Mesothelial cell of epicardium (in vitro differentiated cells): ENCODE results near the gene CSMD2. TPM values are rescaled to one million over a fixed set of nuclear protein-coding genes. Genes with fewer than 3 reads are reported as not detected.
"Not testable (repeated sequence)": the region's sequence is repeated elsewhere in the genome, so short reads cannot be mapped to it uniquely, and the experiment has no call there.

Experiments used
- DNase-seq, 2 experiments: peaks; one replicate each; pipeline ENCODE4 v3.0.0; 2021; ENCODE audit warnings: low spot score in 2 of 2; ENCODE audit not compliant: unreplicated experiment in 2 of 2
- H3K27ac Mint-ChIP-seq: 2 replicates; pipeline ENCODE4 v1.8.0; 2021; ENCODE audit warnings: mixed read lengths
- H3K27me3 Mint-ChIP-seq: 2 replicates; pipeline ENCODE4 v1.8.0; 2021; ENCODE audit warnings: low read depth, mixed read lengths
- H3K36me3 Mint-ChIP-seq: 2 replicates; pipeline ENCODE4 v1.8.0; 2021; ENCODE audit warnings: mixed read lengths
- H3K4me1 Mint-ChIP-seq: 2 replicates; pipeline ENCODE4 v1.8.0; 2021; ENCODE audit warnings: mixed read lengths
- H3K4me3 Mint-ChIP-seq: 2 replicates; pipeline ENCODE4 v1.8.0; 2021; ENCODE audit warnings: mild to moderate bottlenecking, moderate library complexity, mixed read lengths
- H3K9me3 Mint-ChIP-seq: 2 replicates; pipeline ENCODE4 v1.8.0; 2021; ENCODE audit warnings: mixed read lengths
- total RNA-seq: library from RNA; stranded (reverse); gene quantifications from 3 replicates; pipeline ENCODE4 v1.2.1, GENCODE V29; 2021
- TF ChIP-seq, protein P1 (sequence below): fragments of 200-600 bp; sonication (generic); IDR thresholded peaks from one replicate; pipeline ENCODE4 v1.5.0; 2021; ENCODE audit warnings: antibody characterized with exemption; ENCODE audit not compliant: unreplicated experiment

CSMD2 gene
- total RNA-seq, 1 donor from 2014 or later, result 1.9 TPM

DNA sequence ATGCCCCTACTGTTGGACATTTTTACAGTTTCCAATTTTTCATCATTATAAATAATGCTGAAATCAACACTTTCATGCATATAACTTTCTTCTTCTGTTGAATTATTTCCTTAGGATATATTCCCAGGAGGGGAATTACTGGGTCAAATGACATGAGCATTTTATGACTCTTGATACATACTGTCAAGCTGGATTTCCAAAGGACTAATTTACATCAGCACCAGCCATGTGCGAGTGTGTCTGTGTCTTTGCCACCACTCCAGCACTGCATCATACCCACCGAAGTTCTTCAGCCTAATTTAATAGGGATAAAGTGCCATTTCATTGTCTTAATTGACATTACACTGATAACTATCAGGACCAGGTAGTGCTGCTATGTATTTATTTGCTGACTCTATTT is 146.7 kb downstream of the CSMD2 start:
- Mint-ChIP-seq H3K27ac (no peak overlapping the region), H3K9me3 (no peaks in the 10 kb centered on the region), H3K4me3 (no peak overlapping the region), H3K4me1 (no peaks in the 10 kb centered on the region), H3K36me3 (no peaks in the 10 kb centered on the region), H3K27me3 (peaks cover 36% of the 10 kb centered on the region)
- no peak for DNase-seq
- TF ChIP-seq, protein P1, sequence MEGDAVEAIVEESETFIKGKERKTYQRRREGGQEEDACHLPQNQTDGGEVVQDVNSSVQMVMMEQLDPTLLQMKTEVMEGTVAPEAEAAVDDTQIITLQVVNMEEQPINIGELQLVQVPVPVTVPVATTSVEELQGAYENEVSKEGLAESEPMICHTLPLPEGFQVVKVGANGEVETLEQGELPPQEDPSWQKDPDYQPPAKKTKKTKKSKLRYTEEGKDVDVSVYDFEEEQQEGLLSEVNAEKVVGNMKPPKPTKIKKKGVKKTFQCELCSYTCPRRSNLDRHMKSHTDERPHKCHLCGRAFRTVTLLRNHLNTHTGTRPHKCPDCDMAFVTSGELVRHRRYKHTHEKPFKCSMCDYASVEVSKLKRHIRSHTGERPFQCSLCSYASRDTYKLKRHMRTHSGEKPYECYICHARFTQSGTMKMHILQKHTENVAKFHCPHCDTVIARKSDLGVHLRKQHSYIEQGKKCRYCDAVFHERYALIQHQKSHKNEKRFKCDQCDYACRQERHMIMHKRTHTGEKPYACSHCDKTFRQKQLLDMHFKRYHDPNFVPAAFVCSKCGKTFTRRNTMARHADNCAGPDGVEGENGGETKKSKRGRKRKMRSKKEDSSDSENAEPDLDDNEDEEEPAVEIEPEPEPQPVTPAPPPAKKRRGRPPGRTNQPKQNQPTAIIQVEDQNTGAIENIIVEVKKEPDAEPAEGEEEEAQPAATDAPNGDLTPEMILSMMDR, result no peak

DNA sequence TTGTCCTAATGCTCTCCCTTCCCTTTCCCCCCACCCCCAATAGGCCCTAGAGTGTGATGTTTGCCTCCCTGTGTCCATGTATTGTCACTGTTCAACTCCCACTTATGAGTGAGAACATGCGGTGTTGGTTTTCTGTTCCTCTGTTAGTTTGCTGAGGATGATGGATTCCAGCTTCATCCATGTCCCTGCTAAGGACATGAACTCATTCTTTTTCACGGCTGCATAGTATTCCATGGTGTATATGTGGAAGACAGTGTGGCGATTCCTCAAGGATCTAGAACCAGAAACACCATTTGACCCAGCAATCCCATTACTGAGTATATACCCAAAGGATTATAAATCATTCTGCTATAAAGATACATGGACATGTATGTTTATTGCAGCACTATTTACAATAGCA is 148.7 kb downstream of the CSMD2 start:
- H3K4me3 Mint-ChIP-seq, H3K36me3 Mint-ChIP-seq, H3K27ac Mint-ChIP-seq, DNase-seq, H3K4me1 Mint-ChIP-seq, H3K9me3 Mint-ChIP-seq: not testable (repeated sequence)
- peaks cover 38% of the 10 kb centered on the region for H3K27me3 Mint-ChIP-seq

DNA sequence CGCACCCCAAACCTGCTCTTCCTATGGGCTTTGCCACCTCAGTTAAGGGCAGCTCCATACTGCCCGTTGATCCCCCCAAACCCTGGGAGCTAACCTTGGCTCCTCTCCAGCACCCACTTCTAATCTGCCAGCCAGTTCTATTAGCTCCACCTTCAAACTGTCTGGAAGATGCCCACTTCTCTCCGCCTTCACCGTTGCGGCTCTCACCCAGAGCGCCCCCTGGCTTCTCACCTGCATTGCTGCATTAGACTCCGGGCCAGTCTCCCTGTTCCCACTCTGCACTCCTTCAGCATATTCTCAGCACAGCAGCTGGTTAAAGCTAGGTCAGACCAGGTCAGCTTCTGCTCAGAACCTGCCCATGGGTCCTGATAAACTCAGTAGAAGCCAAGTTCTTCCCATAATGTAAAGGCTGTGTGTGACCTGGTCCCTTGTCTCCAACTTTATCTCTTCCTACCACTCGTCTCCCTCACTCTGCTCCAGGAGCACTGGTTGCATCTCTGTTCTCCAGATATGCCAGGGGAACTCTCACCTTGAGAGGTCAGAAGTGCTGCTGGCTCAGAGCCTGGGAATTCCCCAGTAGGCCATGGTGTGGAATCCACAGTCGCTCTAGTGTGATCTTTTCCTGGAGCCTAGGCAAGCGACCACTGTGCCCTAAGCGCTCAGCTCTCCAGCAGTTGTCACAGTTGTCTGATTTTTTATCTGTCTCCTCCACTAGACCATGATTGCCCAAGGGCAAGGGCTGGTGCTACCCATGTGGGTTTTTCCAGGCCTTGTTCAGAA is 150.9 kb downstream of the CSMD2 start:
- Mint-ChIP-seq H3K27ac (no peak overlapping the region), H3K27me3 (peaks cover 39% of the 10 kb centered on the region), H3K4me1 (no peaks in the 10 kb centered on the region), H3K4me3 (no peak overlapping the region), H3K9me3 (no peaks in the 10 kb centered on the region), H3K36me3 (no peaks in the 10 kb centered on the region)
- DNase-seq, result peak in 1 of 2 experiments; percentile 56
- TF ChIP-seq, protein P1, result peak; percentile 29

DNA sequence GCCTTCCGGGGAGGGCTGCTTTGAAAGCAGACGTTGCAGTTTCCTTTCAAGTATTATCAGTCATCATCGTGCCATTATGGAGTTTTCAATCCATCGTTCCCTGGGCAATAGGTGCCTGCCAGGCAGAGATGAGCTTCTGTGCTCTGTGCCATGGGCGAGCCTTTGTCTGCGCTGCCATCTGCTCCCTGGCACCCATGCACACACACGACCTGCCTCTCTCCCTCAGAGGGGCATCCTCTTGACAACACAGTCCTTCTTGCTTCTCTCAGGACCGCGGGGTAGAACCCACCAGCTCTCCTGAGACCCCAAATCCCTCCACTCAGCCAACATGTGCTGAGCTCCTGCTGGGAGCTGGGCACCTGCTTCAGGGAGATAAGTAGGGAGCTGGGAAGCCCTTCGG is 151.9 kb downstream of the CSMD2 start:
- Mint-ChIP-seq H3K36me3 (no peaks in the 10 kb centered on the region), H3K4me1 (no peaks in the 10 kb centered on the region), H3K27ac (no peak overlapping the region), H3K4me3 (no peak overlapping the region), H3K27me3 (peaks cover 42% of the 10 kb centered on the region), H3K9me3 (no peaks in the 10 kb centered on the region)
- DNase-seq, result no peak
- TF ChIP-seq, protein P1, result no peak

DNA sequence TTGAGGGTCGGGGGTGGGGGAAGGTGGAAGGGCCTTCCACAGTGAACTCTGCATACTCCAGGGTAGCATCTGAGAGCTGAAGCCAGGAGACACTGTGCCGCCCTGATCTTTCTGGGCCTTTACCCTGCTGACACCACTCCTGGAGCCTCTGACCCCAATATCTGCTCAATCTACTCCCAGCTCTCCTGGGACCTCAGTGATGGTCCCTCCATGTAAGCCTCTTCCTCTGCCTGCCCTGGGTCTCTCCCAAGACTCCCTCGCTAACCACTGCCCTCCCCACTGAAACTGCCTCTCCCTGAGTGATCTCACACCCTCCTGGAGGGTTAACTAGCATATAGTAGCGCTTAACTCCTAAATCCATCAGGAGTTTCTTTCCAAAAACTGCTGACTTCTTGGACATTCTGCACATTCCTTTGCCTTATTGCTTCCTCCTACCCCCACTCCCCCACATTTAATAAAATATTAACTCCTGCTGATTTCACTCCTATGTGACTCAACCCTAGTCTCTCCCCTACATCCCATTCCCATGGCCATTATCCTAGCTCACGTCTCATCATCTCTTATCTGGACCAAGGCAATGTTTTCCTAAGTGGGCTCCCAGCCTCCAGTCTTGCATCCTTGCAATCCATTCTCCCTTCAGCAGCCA is 155.6 kb downstream of the CSMD2 start:
- Mint-ChIP-seq H3K27ac (no peak overlapping the region), H3K36me3 (no peaks in the 10 kb centered on the region), H3K4me3 (no peak overlapping the region), H3K27me3 (peaks cover 40% of the 10 kb centered on the region), H3K4me1 (no peaks in the 10 kb centered on the region), H3K9me3 (no peaks in the 10 kb centered on the region)
- TF ChIP-seq, protein P1, result no peak
- no peak for DNase-seq

DNA sequence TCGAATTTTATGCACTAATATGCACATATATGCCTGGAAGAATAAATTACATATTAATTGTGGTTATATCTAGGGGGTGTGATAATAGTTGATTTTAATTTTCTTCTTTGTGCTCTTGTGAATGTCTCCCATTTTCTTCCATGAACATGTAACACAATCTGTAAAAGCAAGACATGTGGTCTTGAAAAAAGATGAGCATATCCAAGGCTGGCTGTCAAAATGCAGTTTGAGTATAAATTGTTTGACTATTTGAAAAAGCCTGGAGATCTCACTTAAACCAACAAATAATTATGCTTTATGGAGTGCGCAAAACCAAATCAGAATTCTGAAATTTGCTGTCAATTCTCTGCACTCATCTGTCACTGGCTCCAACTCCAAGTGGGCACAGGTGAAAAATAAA is 157.3 kb downstream of the CSMD2 start:
- Mint-ChIP-seq H3K4me1 (no peaks in the 10 kb centered on the region), H3K4me3 (no peak overlapping the region), H3K27me3 (peaks cover 34% of the 10 kb centered on the region), H3K36me3 (no peaks in the 10 kb centered on the region), H3K9me3 (no peaks in the 10 kb centered on the region), H3K27ac (no peak overlapping the region)
- DNase-seq, result no peak
- TF ChIP-seq, protein P1, result no peak
